Stimulated activated naive CD8-positive, alpha-beta T cell treated with anti-CD3 and anti-CD28 coated beads, Interleukin-15, Interleukin-2, amounts not matched to agents 100 ng/mL and 50 ng/mL, for 24 hours (primary cell): ENCODE results near the gene MRPS12.
"Not testable (repeated sequence)": the region's sequence is repeated elsewhere in the genome, so short reads cannot be mapped to it uniquely, and the experiment has no call there.

Source experiments
- H3K27ac Mint-ChIP-seq: one replicate; pipeline ENCODE4 v1.8.0; 2021; ENCODE audit warnings: mild to moderate bottlenecking, mixed read lengths
- H3K27me3 Mint-ChIP-seq: one replicate; pipeline ENCODE4 v1.8.0; 2021; ENCODE audit warnings: mixed read lengths
- H3K36me3 Mint-ChIP-seq: one replicate; pipeline ENCODE4 v1.8.0; 2021; ENCODE audit warnings: low read depth, mixed read lengths
- H3K4me1 Mint-ChIP-seq: one replicate; pipeline ENCODE4 v1.8.0; 2021; ENCODE audit warnings: low read depth, mixed read lengths
- H3K4me3 Mint-ChIP-seq: one replicate; pipeline ENCODE4 v1.8.0; 2021; ENCODE audit warnings: mild to moderate bottlenecking, mixed read lengths
- H3K9me3 Mint-ChIP-seq: one replicate; pipeline ENCODE4 v1.8.0; 2021; ENCODE audit warnings: mixed read lengths

MRPS12 gene

GRCh38 chr19:38919837-38920601 lies 10.7 kb upstream of the MRPS12 start:
- no peaks in the 10 kb centered on the region for H3K27me3 Mint-ChIP-seq
- H3K4me1 Mint-ChIP-seq: no peaks in the 10 kb centered on the region
- peaks cover 32% of the 10 kb centered on the region for H3K36me3 Mint-ChIP-seq
- no peak overlapping the region for H3K4me3 Mint-ChIP-seq
- H3K27ac Mint-ChIP-seq: no peak overlapping the region
- no peaks in the 10 kb centered on the region for H3K9me3 Mint-ChIP-seq

- Mint-ChIP-seq H3K27me3 (no peaks in the 10 kb centered on the region), H3K4me1 (no peaks in the 10 kb centered on the region), H3K36me3 (peaks cover 37% of the 10 kb centered on the region), H3K9me3 (no peaks in the 10 kb centered on the region), H3K4me3 (no peak overlapping the region), H3K27ac (no peak overlapping the region)
These were observed 9.9 kb upstream of the MRPS12 start for GRCh38 chr19:38920602-38921419.

GRCh38 chr19:38921420-38922274 lies 9.1 kb upstream of the MRPS12 start:
- Mint-ChIP-seq H3K9me3 (no peaks in the 10 kb centered on the region), H3K27ac (no peak overlapping the region), H3K4me3 (no peak overlapping the region), H3K36me3 (peaks cover 33% of the 10 kb centered on the region), H3K27me3 (no peaks in the 10 kb centered on the region), H3K4me1 (no peaks in the 10 kb centered on the region)

GRCh38 chr19:38922482-38922881 lies 8.3 kb upstream of the MRPS12 start:
- Mint-ChIP-seq H3K27ac (no peak overlapping the region), H3K4me3 (no peak overlapping the region), H3K9me3 (no peaks in the 10 kb centered on the region), H3K36me3 (peaks cover 33% of the 10 kb centered on the region), H3K4me1 (no peaks in the 10 kb centered on the region), H3K27me3 (no peaks in the 10 kb centered on the region)

GRCh38 chr19:38924388-38924787 lies 6.4 kb upstream of the MRPS12 start:
- Mint-ChIP-seq H3K27me3 (no peaks in the 10 kb centered on the region), H3K27ac (peak overlapping the region; percentile 41), H3K36me3 (peaks cover 35% of the 10 kb centered on the region), H3K9me3 (no peaks in the 10 kb centered on the region), H3K4me1 (peaks cover 16% of the 10 kb centered on the region), H3K4me3 (no peak overlapping the region)

GRCh38 chr19:38928391-38929001 lies 2.2 kb upstream of the MRPS12 start:
- peaks cover 39% of the 10 kb centered on the region for H3K36me3 Mint-ChIP-seq
- peak overlapping the region; percentile 61 for H3K4me3 Mint-ChIP-seq
- H3K27me3 Mint-ChIP-seq: no peaks in the 10 kb centered on the region
- peak overlapping the region; percentile 78 for H3K27ac Mint-ChIP-seq
- no peaks in the 10 kb centered on the region for H3K9me3 Mint-ChIP-seq
- H3K4me1 Mint-ChIP-seq: peaks cover 43% of the 10 kb centered on the region

- Mint-ChIP-seq H3K4me1 (peaks cover 44% of the 10 kb centered on the region), H3K27ac (peak within 1 kb of the TSS; percentile 99), H3K9me3 (peaks cover 5% of the 10 kb centered on the region), H3K4me3 (peak within 1 kb of the TSS; percentile 99), H3K27me3 (no peaks in the 10 kb centered on the region), H3K36me3 (peaks cover 44% of the 10 kb centered on the region)
These were observed 592 bp upstream of the MRPS12 start, which contains the start of gene SARS2 for GRCh38 chr19:38929929-38930775. Gene SARS2 (minus strand): TSS chr19:38930763. CDS start chr19:38930736, 27 bp downstream.

- Mint-ChIP-seq H3K27me3 (no peaks in the 10 kb centered on the region), H3K36me3 (peaks cover 38% of the 10 kb centered on the region), H3K9me3 (peaks cover 5% of the 10 kb centered on the region), H3K4me1 (peaks cover 44% of the 10 kb centered on the region), H3K4me3 (peak overlapping the region; percentile 99), H3K27ac (peak overlapping the region; percentile 99)
These were observed 713 bp downstream of the MRPS12 start for GRCh38 chr19:38931521-38931793.

GRCh38 chr19:38932425-38933179 lies 1.9 kb downstream of the MRPS12 start:
- Mint-ChIP-seq H3K4me3 (peak overlapping the region; percentile 99), H3K4me1 (peaks cover 44% of the 10 kb centered on the region), H3K27ac (no peak overlapping the region)

GRCh38 chr19:38933544-38933943 lies 2.8 kb downstream of the MRPS12 start:
- Mint-ChIP-seq H3K9me3 (peaks cover 5% of the 10 kb centered on the region), H3K4me3 (no peak overlapping the region), H3K4me1 (peaks cover 37% of the 10 kb centered on the region), H3K27me3 (no peaks in the 10 kb centered on the region), H3K27ac (no peak overlapping the region), H3K36me3 (peaks cover 36% of the 10 kb centered on the region)

More at GRCh38 chr19:38932425-38933179, 1.9 kb downstream of the MRPS12 start:
- no peaks in the 10 kb centered on the region for H3K27me3 Mint-ChIP-seq
- peaks cover 5% of the 10 kb centered on the region for H3K9me3 Mint-ChIP-seq
- peaks cover 38% of the 10 kb centered on the region for H3K36me3 Mint-ChIP-seq

- Mint-ChIP-seq H3K27ac (no peak overlapping the region), H3K4me3 (no peak overlapping the region), H3K9me3 (peaks cover under 1% of the 10 kb centered on the region), H3K36me3 (peaks cover 2% of the 10 kb centered on the region), H3K4me1 (no peaks in the 10 kb centered on the region), H3K27me3 (peaks cover 3% of the 10 kb centered on the region)
These were observed 9.2 kb downstream of the MRPS12 start for GRCh38 chr19:38939957-38940356.

- not testable (repeated sequence) for H3K4me3 Mint-ChIP-seq, H3K36me3 Mint-ChIP-seq, H3K4me1 Mint-ChIP-seq, H3K27me3 Mint-ChIP-seq, H3K9me3 Mint-ChIP-seq, H3K27ac Mint-ChIP-seq
These were observed 10.7 kb downstream of the MRPS12 start for GRCh38 chr19:38941466-38941865.

GRCh38 chr19:38941979-38942378 lies 11.2 kb downstream of the MRPS12 start:
- no peak overlapping the region for H3K27ac Mint-ChIP-seq

More at GRCh38 chr19:38941979-38942378, 11.2 kb downstream of the MRPS12 start:
- Mint-ChIP-seq H3K4me1 (no peaks in the 10 kb centered on the region), H3K27me3 (peaks cover 3% of the 10 kb centered on the region), H3K36me3 (no peaks in the 10 kb centered on the region), H3K9me3 (no peaks in the 10 kb centered on the region), H3K4me3 (no peak overlapping the region)
